B cell (primary cell): Measurements from ENCODE around the gene ARHGAP26. TPM values are rescaled to one million over a fixed set of nuclear protein-coding genes. Genes with fewer than 3 reads are reported as not detected.

Experiments used
- ATAC-seq: fragments of 200-7000 bp; cut with Tn5 transposase; one replicate; pipeline ENCODE4 v1.10.0; 2021; ENCODE audit warnings: low read depth, mild to moderate bottlenecking, moderate number of reproducible peaks, moderate library complexity
- CTCF ChIA-PET: fragments of 350-600 bp; sonication (Branson Sonifier 250); formaldehyde crosslinking; loops from one replicate; lab custom pipeline; 2021; ENCODE audit warnings: antibody characterized with exemption, inconsistent platforms; lab: Charles Lee
- POLR2A ChIA-PET: fragments of 350-600 bp; sonication (Branson Sonifier 250); formaldehyde crosslinking; loops from one replicate; lab custom pipeline; 2021; ENCODE audit warnings: antibody characterized with exemption; lab: Charles Lee
- DNase-seq: peaks from one replicate; pipeline ENCODE4 v3.0.0; 2013
- H2AFZ ChIP-seq: 2 replicates; pipeline ENCODE4 v1.6.1; 2012; ENCODE audit warnings: mild to moderate bottlenecking, low read depth, low read length; ENCODE audit not compliant: insufficient read depth, poor library complexity, severe bottlenecking
- H3K27ac ChIP-seq, 2 donors: 1 replicate in 1 of 2; 2 replicates in 1 of 2; pipeline ENCODE4 v1.5.1; 2012 to 2013; ENCODE audit warnings: low read length in 2 of 2, mild to moderate bottlenecking in 2 of 2, moderate library complexity in 1 of 2
- H3K27me3 ChIP-seq, 4 experiments: fragments of 200-600 bp in 1 of 4; sonication (generic) in 1 of 4; replicated peaks in 1 of 4; 1 replicate in 2 of 4; 2 replicates in 2 of 4; pipeline versions ENCODE4 v1.6.1 to v1.7.0; 2013 to 2016; ENCODE audit warnings: low read length in 3 of 4, mild to moderate bottlenecking in 2 of 4, mixed read lengths in 1 of 4, moderate library complexity in 1 of 4; ENCODE audit not compliant: insufficient read depth in 4 of 4, control insufficient read depth in 3 of 4; ENCODE audit errors: control extremely low read depth in 1 of 4
- H3K36me3 ChIP-seq, 2 experiments: replicated peaks in 1 of 2; 1 replicate in 1 of 2; 2 replicates in 1 of 2; pipeline versions ENCODE4 v1.6.1 to v1.7.1; 2013; ENCODE audit warnings: low read length in 1 of 2; ENCODE audit not compliant: insufficient read depth in 2 of 2, control insufficient read depth in 1 of 2; ENCODE audit errors: control extremely low read depth in 1 of 2, extremely low read depth in 1 of 2
- H3K4me1 ChIP-seq, 2 donors: fragments of 200-600 bp in 1 of 2; sonication (generic) in 1 of 2; 1 replicate in 1 of 2; 2 replicates in 1 of 2; pipeline versions ENCODE4 v1.5.1 to v1.6.1; 2013 to 2017; ENCODE audit warnings: low read length in 2 of 2; ENCODE audit not compliant: control insufficient read depth in 2 of 2, insufficient read depth in 2 of 2
- H3K4me2 ChIP-seq: replicated peaks from 2 replicates; pipeline ENCODE3; 2012; ENCODE audit warnings: mild to moderate bottlenecking, low read depth, low read length; ENCODE audit not compliant: poor library complexity, severe bottlenecking
- H3K4me3 ChIP-seq, 5 experiments: fragments of 200-600 bp in 1 of 5; sonication (generic) in 1 of 5; 1 replicate in 3 of 5; 2 replicates in 2 of 5; pipeline versions ENCODE4 v1.5.1 to v1.7.0; 2011 to 2016; ENCODE audit warnings: low read length in 4 of 5, mild to moderate bottlenecking in 4 of 5, low read depth in 2 of 5, control low read depth in 1 of 5, moderate library complexity in 1 of 5; ENCODE audit not compliant: insufficient read depth in 1 of 5; ENCODE audit errors: control extremely low read depth in 1 of 5, extremely low read depth in 1 of 5
- H3K79me2 ChIP-seq: fragments of 200-600 bp; sonication (generic); one replicate; pipeline ENCODE4 v1.6.0; 2016; ENCODE audit warnings: low read length; ENCODE audit not compliant: control insufficient read depth, insufficient read depth
- H3K9ac ChIP-seq: fragments of 200-600 bp; sonication (generic); 2 replicates; pipeline ENCODE4 v1.6.1; 2017; ENCODE audit warnings: mild to moderate bottlenecking, low read length, moderate library complexity
- H3K9me3 ChIP-seq, 3 donors: one replicate each; pipeline versions ENCODE4 v1.6.1 to v1.7.1; 2013; ENCODE audit warnings: low read length in 2 of 3; ENCODE audit not compliant: control insufficient read depth in 2 of 3, insufficient read depth in 1 of 3; ENCODE audit errors: control extremely low read depth in 1 of 3
- H4K20me1 ChIP-seq: 2 replicates; pipeline ENCODE4 v1.6.0; 2012; ENCODE audit warnings: mild to moderate bottlenecking, low read length; ENCODE audit not compliant: insufficient read depth, control insufficient read depth, poor library complexity, severe bottlenecking
- H3K27ac Mint-ChIP-seq: one replicate; pipeline ENCODE4 v1.8.0; 2021; ENCODE audit warnings: mixed read lengths
- H3K27me3 Mint-ChIP-seq: one replicate; pipeline ENCODE4 v1.8.0; 2021; ENCODE audit warnings: mixed read lengths
- H3K4me1 Mint-ChIP-seq: one replicate; pipeline ENCODE4 v1.8.0; 2021; ENCODE audit warnings: mixed read lengths
- H3K4me3 Mint-ChIP-seq: one replicate; pipeline ENCODE4 v1.8.0; 2021; ENCODE audit warnings: mixed read lengths
- H3K9me3 Mint-ChIP-seq: one replicate; pipeline ENCODE4 v1.8.0; 2022; ENCODE audit warnings: mixed read lengths; ENCODE audit not compliant: insufficient read depth
- EZH2 ChIP-seq: IDR thresholded peaks from 2 replicates; pipeline ENCODE4 v1.6.1; 2012; ENCODE audit warnings: borderline replicate concordance, low read depth, mild to moderate bottlenecking, moderate library complexity, low read length; ENCODE audit not compliant: insufficient read depth, poor library complexity, severe bottlenecking
- WGBS: methylation state at CpG from one replicate; pipeline ENCODE4 v1.1.5; 2013; ENCODE audit warnings: missing lambda C conversion rate; ENCODE audit not compliant: insufficient coverage; 5-methylcytosine and 5-hydroxymethylcytosine counted together
- intact Hi-C: fragments of 100-400 bp; cut with micrococcal nuclease; formaldehyde crosslinking; loops from one replicate; pipeline ENCODE4 v1.10.0; 2022
- polyA plus RNA-seq: library from polyadenylated mRNA; depleted of rRNA; stranded (reverse); fragments of >200 nt; gene quantifications from 2 replicates; pipeline ENCODE4 v1.2.3, GENCODE V29; 2012
- total RNA-seq, 2 donors: library from RNA; stranded (reverse); fragments of 120-200 nt in 1 of 2; gene quantifications; 1 replicate in 1 of 2; 2 replicates in 1 of 2; pipeline versions ENCODE4 v1.2.3 to v1.2.4, GENCODE V29; 2013 to 2022
- TF ChIP-seq, protein P1 (sequence below): fragments of 200-600 bp; IDR thresholded peaks from one replicate; pipeline ENCODE4 v1.8.0; 2022; ENCODE audit warnings: antibody characterized with exemption, mild to moderate bottlenecking

Gene ARHGAP26
- total and polyA plus RNA-seq, 2 donors (not counting 1 experiment from before 2014, with no cell fraction given): 1.8 to 22.5 TPM

DNA sequence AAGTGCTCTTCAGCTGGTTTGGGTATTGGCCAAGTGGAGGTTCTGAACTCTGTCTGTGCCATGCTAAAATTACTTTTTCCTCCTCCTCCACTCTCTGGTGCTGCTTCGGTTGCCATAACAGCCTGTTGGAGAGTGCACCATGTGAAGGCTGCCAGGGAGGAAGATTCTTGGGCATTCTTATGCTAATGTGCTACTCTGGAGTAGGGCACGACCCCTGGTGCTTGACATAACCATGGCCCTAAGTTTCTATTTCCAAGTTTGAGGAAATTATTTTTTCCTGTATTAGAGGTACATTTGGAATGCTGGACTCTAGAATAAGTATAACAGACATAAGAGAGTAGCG, 111.6 kb downstream of the ARHGAP26 start:
- H3K36me3 ChIP-seq: peaks cover 0 to 2% of the 10 kb centered on the region in 2 experiments
- H3K9me3 ChIP-seq: no peaks in the 10 kb centered on the region
- ChIA-PET POLR2A (no interaction called here), CTCF (interaction anchor here (1.1 to 14.1 kb wide), 11 partner anchors 10 to 730 kb away, joined by 3 to 616 read pairs (median 8); partner anchors contain the start of gene ARHGAP26)
- Mint-ChIP-seq H3K27ac (no peak overlapping the region), H3K4me1 (peaks cover 9% of the 10 kb centered on the region), H3K27me3 (no peaks in the 10 kb centered on the region), H3K4me3 (no peak overlapping the region), H3K9me3 (no peaks in the 10 kb centered on the region)
- H4K20me1 ChIP-seq: no peaks in the 10 kb centered on the region
- no peak overlapping the region for H3K27ac ChIP-seq
- DNase-seq (no peak), ATAC-seq (no peak)
- no peaks in the 10 kb centered on the region for H3K79me2 ChIP-seq
- H2AFZ ChIP-seq: no peak overlapping the region
- TF ChIP-seq, protein P1, sequence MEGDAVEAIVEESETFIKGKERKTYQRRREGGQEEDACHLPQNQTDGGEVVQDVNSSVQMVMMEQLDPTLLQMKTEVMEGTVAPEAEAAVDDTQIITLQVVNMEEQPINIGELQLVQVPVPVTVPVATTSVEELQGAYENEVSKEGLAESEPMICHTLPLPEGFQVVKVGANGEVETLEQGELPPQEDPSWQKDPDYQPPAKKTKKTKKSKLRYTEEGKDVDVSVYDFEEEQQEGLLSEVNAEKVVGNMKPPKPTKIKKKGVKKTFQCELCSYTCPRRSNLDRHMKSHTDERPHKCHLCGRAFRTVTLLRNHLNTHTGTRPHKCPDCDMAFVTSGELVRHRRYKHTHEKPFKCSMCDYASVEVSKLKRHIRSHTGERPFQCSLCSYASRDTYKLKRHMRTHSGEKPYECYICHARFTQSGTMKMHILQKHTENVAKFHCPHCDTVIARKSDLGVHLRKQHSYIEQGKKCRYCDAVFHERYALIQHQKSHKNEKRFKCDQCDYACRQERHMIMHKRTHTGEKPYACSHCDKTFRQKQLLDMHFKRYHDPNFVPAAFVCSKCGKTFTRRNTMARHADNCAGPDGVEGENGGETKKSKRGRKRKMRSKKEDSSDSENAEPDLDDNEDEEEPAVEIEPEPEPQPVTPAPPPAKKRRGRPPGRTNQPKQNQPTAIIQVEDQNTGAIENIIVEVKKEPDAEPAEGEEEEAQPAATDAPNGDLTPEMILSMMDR: no peak
- no peak for TF ChIP-seq EZH2
- H3K27me3 ChIP-seq: no peaks in the 10 kb centered on the region
- WGBS: 100% methylated on average over 1 of the region's 3 CpGs
- intact Hi-C loops: loop anchor here (2.0 to 10.0 kb wide), 2 partner anchors 15 to 727 kb away; no protein-coding TSS in a partner anchor
- H3K4me1 ChIP-seq: peaks cover 0 to 5% of the 10 kb centered on the region in 2 donors
- no peak overlapping the region for H3K9ac ChIP-seq
- no peak overlapping the region for H3K4me3 ChIP-seq
- no peak overlapping the region for H3K4me2 ChIP-seq

DNA sequence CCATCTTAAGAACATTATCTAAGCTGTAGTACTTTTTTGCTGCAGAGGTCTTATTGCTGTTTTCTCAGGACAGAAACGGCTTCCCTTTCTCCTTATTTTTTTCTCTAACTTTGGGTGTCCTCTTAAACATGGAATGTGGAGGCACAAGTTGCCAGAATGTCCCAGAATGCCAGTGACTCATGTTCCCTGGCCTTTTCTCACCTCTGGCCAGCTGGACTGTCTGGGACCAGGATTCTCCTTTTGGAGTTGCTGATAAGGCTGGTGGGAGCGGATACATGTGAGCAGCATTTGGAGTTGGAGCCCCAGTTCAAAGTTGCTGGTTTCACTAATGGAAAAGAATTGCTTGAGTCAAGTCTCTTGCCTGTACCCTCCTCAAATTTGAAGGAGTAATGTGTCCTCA, 112.8 kb downstream of the ARHGAP26 start:
- H2AFZ ChIP-seq: no peak overlapping the region
- H3K27ac ChIP-seq: no peak overlapping the region
- peaks cover 0 to 5% of the 10 kb centered on the region in 2 donors for H3K4me1 ChIP-seq
- DNase-seq (no peak), ATAC-seq (no peak)
- Mint-ChIP-seq H3K27ac (no peak overlapping the region), H3K9me3 (no peaks in the 10 kb centered on the region), H3K4me1 (peaks cover 9% of the 10 kb centered on the region), H3K4me3 (no peak overlapping the region), H3K27me3 (no peaks in the 10 kb centered on the region)
- H3K4me2 ChIP-seq: no peak overlapping the region
- no peak overlapping the region for H3K9ac ChIP-seq
- H3K36me3 ChIP-seq: peaks cover 0 to 2% of the 10 kb centered on the region in 2 experiments
- intact Hi-C loops: loop anchor here (10.0 kb wide), 1 partner anchor 728 kb away; no protein-coding TSS in a partner anchor
- no peaks in the 10 kb centered on the region for H3K27me3 ChIP-seq
- H3K9me3 ChIP-seq: no peaks in the 10 kb centered on the region
- ChIA-PET CTCF (interaction anchor here (1.2 to 14.1 kb wide), 7 partner anchors 16 to 273 kb away, joined by 3 to 616 read pairs (median 31); no protein-coding TSS in a partner anchor), POLR2A (no interaction called here)
- TF ChIP-seq, protein P1: no peak
- TF ChIP-seq EZH2: no peak
- no peaks in the 10 kb centered on the region for H3K79me2 ChIP-seq
- WGBS: 100% methylated on average over 1 of the region's 2 CpGs
- no peaks in the 10 kb centered on the region for H4K20me1 ChIP-seq
- H3K4me3 ChIP-seq: no peak overlapping the region
